ENCODE results near the gene SERPINE3. TPM values are rescaled to one million over a fixed set of nuclear protein-coding genes. Genes with fewer than 3 reads are reported as not detected.

Gene SERPINE3
- total RNA-seq, 1 experiment from 2014 or later: not detected

- Histone ChIP-seq H3K4me2 (no peak overlapping the region), H3F3A (ENCODE audit: insufficient read depth, low read depth) (no peaks in the 10 kb centered on the region), H3K4me1 (replicated peaks; ENCODE audit: insufficient read depth) (no peaks in the 10 kb centered on the region), H4K20me1 (ENCODE audit: insufficient read depth) (no peaks in the 10 kb centered on the region), H2AFZ (no peak overlapping the region), H3K79me2 (ENCODE audit: low read depth) (no peaks in the 10 kb centered on the region), H3K36me3 (ENCODE audit: low read depth) (no peaks in the 10 kb centered on the region), H3K4me3 (no peak overlapping the region), H3K9me2 (ENCODE audit: insufficient read depth) (no peaks in the 10 kb centered on the region; the same call in 1 of the 2 replicates), H3K27ac (no peak overlapping the region), H3K9me3 (ENCODE audit: insufficient read depth, low read depth) (no peaks in the 10 kb centered on the region), H3K27me3 (ENCODE audit: insufficient read depth, low read depth) (no peaks in the 10 kb centered on the region)
- BruUV-seq (replicated peaks): no TSS peak
- TF ChIP-seq CTCF (conservative IDR thresholded peaks at IDR 0.05): no peak
- TF ChIP-seq EZH2 (IDR thresholded peaks at IDR 0.05; ENCODE audit: low read depth): no peak
- CTCF ChIA-PET: no interaction called here
- POLR2A ChIA-PET (ENCODE audit: unreplicated experiment): no interaction called here
- intact Hi-C loops (cut with micrococcal nuclease; ENCODE audit: unreplicated experiment): no loop called here
- DNase-seq: no peak
Measured at GRCh38 chr13:51339952-51340732, 651 bp downstream of the SERPINE3 start.

GRCh38 chr13:51341232-51341631, 1.7 kb downstream of the SERPINE3 start:
- Histone ChIP-seq H3F3A (ENCODE audit: insufficient read depth, low read depth) (no peaks in the 10 kb centered on the region), H3K79me2 (ENCODE audit: low read depth) (no peaks in the 10 kb centered on the region), H3K4me2 (no peak overlapping the region)

GRCh38 chr13:51341791-51342190, 2.3 kb downstream of the SERPINE3 start:
- TF ChIP-seq CTCF (conservative IDR thresholded peaks at IDR 0.05) (no peak), EZH2 (IDR thresholded peaks at IDR 0.05; ENCODE audit: low read depth) (no peak)
- no peaks in the 10 kb centered on the region for H3K4me1 ChIP-seq (replicated peaks; ENCODE audit: insufficient read depth)
- H4K20me1 ChIP-seq (ENCODE audit: insufficient read depth): no peaks in the 10 kb centered on the region
- H3K9me2 ChIP-seq (ENCODE audit: insufficient read depth): no peaks in the 10 kb centered on the region; the same call in 1 of the 2 replicates
- CTCF ChIA-PET: interaction anchor here (0.6 kb wide), 1 partner anchor 221 kb away, joined by 3 read pairs; no protein-coding TSS in a partner anchor
- no peak for DNase-seq
- POLR2A ChIA-PET (ENCODE audit: unreplicated experiment): no interaction called here
- no peak overlapping the region for H3K4me2 ChIP-seq
- no peak overlapping the region for H3K4me3 ChIP-seq
- H3K27me3 ChIP-seq (ENCODE audit: insufficient read depth, low read depth): no peaks in the 10 kb centered on the region
- H3K79me2 ChIP-seq (ENCODE audit: low read depth): no peaks in the 10 kb centered on the region
- H3F3A ChIP-seq (ENCODE audit: insufficient read depth, low read depth): no peaks in the 10 kb centered on the region
- intact Hi-C loops (cut with micrococcal nuclease; ENCODE audit: unreplicated experiment): no loop called here
- no peaks in the 10 kb centered on the region for H3K9me3 ChIP-seq (ENCODE audit: insufficient read depth, low read depth)
- H3K36me3 ChIP-seq (ENCODE audit: low read depth): no peaks in the 10 kb centered on the region
- H2AFZ ChIP-seq: no peak overlapping the region
- H3K27ac ChIP-seq: no peak overlapping the region
- no TSS peak for BruUV-seq (replicated peaks)

More at GRCh38 chr13:51341232-51341631, 1.7 kb downstream of the SERPINE3 start:
- Histone ChIP-seq H3K9me3 (ENCODE audit: insufficient read depth, low read depth) (no peaks in the 10 kb centered on the region), H3K36me3 (ENCODE audit: low read depth) (no peaks in the 10 kb centered on the region), H3K27me3 (ENCODE audit: insufficient read depth, low read depth) (no peaks in the 10 kb centered on the region), H3K9me2 (ENCODE audit: insufficient read depth) (no peaks in the 10 kb centered on the region; the same call in 1 of the 2 replicates), H3K4me3 (no peak overlapping the region), H3K27ac (no peak overlapping the region), H2AFZ (no peak overlapping the region), H4K20me1 (ENCODE audit: insufficient read depth) (no peaks in the 10 kb centered on the region), H3K4me1 (replicated peaks; ENCODE audit: insufficient read depth) (no peaks in the 10 kb centered on the region)
- BruUV-seq (replicated peaks): no TSS peak
- intact Hi-C loops (cut with micrococcal nuclease; ENCODE audit: unreplicated experiment): no loop called here
- no peak for DNase-seq
- CTCF ChIA-PET: no interaction called here
- no peak for TF ChIP-seq EZH2 (IDR thresholded peaks at IDR 0.05; ENCODE audit: low read depth)
- TF ChIP-seq CTCF (conservative IDR thresholded peaks at IDR 0.05): no peak
- POLR2A ChIA-PET (ENCODE audit: unreplicated experiment): no interaction called here

Data from PC-9 (cell line).